ENCODE measurements around the gene CLCA4. TPM values are rescaled to one million over a fixed set of nuclear protein-coding genes. Genes with fewer than 3 reads are reported as not detected.

Gene CLCA4
- total RNA-seq, 1 experiment from 2014 or later, result not detected

GRCh38 chr1:86507935-86508582, 38.8 kb upstream of the CLCA4 start:
- H3K4me1 ChIP-seq (ENCODE audit: insufficient read depth, low read length), result peaks cover 16% of the 10 kb centered on the region
- no TSS peak for BruUV-seq (replicated peaks)
- no peaks in the 10 kb centered on the region for H3K9me3 ChIP-seq (ENCODE audit: low read length)
- no peak overlapping the region for H3K9ac ChIP-seq (ENCODE audit: low read length)
- no peak overlapping the region for H3K27ac ChIP-seq (ENCODE audit: low read length)
- ATAC-seq (peak; percentile 56), DNase-seq (peak; percentile 50)
- TF ChIP-seq EZH2 (IDR thresholded peaks at IDR 0.05; ENCODE audit: low read length, unreplicated experiment) (no peak), CTCF (conservative IDR thresholded peaks at IDR 0.05; ENCODE audit: low read depth, low read length) (peak; percentile 66), EZH2phosphoT487 (IDR thresholded peaks at IDR 0.05; ENCODE audit: borderline replicate concordance, low read length) (no peak)
- no peaks in the 10 kb centered on the region for H3K36me3 ChIP-seq (ENCODE audit: low read depth, low read length)
- H3K4me3 ChIP-seq (ENCODE audit: low read length), result peak overlapping the region; percentile 33; the same call in 1 of the 2 replicates
- H3K79me2 ChIP-seq (ENCODE audit: low read length), result no peaks in the 10 kb centered on the region
- POLR2A ChIA-PET (ENCODE audit: unreplicated experiment), result no interaction called here
- no peaks in the 10 kb centered on the region for H3F3A ChIP-seq (ENCODE audit: low read length, unreplicated experiment)
- no peaks in the 10 kb centered on the region for H4K20me1 ChIP-seq (ENCODE audit: low read length)
- H2AFZ ChIP-seq (ENCODE audit: low read length), result peak overlapping the region; percentile 78
- no peaks in the 10 kb centered on the region for H3K27me3 ChIP-seq (ENCODE audit: low read length)
- CTCF ChIA-PET, result no interaction called here
- no peaks in the 10 kb centered on the region for H3K9me2 ChIP-seq (replicated peaks; ENCODE audit: low read length)
- H3K4me2 ChIP-seq (ENCODE audit: low read length), result peak overlapping the region; percentile 72
- intact Hi-C loops (cut with micrococcal nuclease), result loop anchor here (1.0 to 10.0 kb wide), 2 partner anchors 128 to 177 kb away; no protein-coding TSS in a partner anchor

GRCh38 chr1:86508583-86508969, 38.3 kb upstream of the CLCA4 start:
- peaks cover 16% of the 10 kb centered on the region for H3K4me1 ChIP-seq (ENCODE audit: insufficient read depth, low read length)
- ATAC-seq (no peak), DNase-seq (no peak)
- H4K20me1 ChIP-seq (ENCODE audit: low read length), result no peaks in the 10 kb centered on the region
- POLR2A ChIA-PET (ENCODE audit: unreplicated experiment), result no interaction called here
- H3K4me2 ChIP-seq (ENCODE audit: low read length), result peak overlapping the region; percentile 72
- intact Hi-C loops (cut with micrococcal nuclease), result loop anchor here (1.0 to 10.0 kb wide), 2 partner anchors 128 to 176 kb away; no protein-coding TSS in a partner anchor
- no peaks in the 10 kb centered on the region for H3F3A ChIP-seq (ENCODE audit: low read length, unreplicated experiment)
- BruUV-seq (replicated peaks), result no TSS peak
- TF ChIP-seq EZH2phosphoT487 (IDR thresholded peaks at IDR 0.05; ENCODE audit: borderline replicate concordance, low read length) (no peak), CTCF (conservative IDR thresholded peaks at IDR 0.05; ENCODE audit: low read depth, low read length) (no peak), EZH2 (IDR thresholded peaks at IDR 0.05; ENCODE audit: low read length, unreplicated experiment) (no peak)
- CTCF ChIA-PET, result no interaction called here
- H3K4me3 ChIP-seq (ENCODE audit: low read length), result no peak overlapping the region
- no peaks in the 10 kb centered on the region for H3K79me2 ChIP-seq (ENCODE audit: low read length)
- peak overlapping the region; percentile 78 for H2AFZ ChIP-seq (ENCODE audit: low read length)
- H3K27ac ChIP-seq (ENCODE audit: low read length), result no peak overlapping the region
- H3K9me2 ChIP-seq (replicated peaks; ENCODE audit: low read length), result no peaks in the 10 kb centered on the region
- no peaks in the 10 kb centered on the region for H3K27me3 ChIP-seq (ENCODE audit: low read length)
- H3K36me3 ChIP-seq (ENCODE audit: low read depth, low read length), result no peaks in the 10 kb centered on the region
- H3K9ac ChIP-seq (ENCODE audit: low read length), result no peak overlapping the region
- no peaks in the 10 kb centered on the region for H3K9me3 ChIP-seq (ENCODE audit: low read length)

- no peak overlapping the region for H3K27ac ChIP-seq (ENCODE audit: low read length)
- no peaks in the 10 kb centered on the region for H3K9me2 ChIP-seq (replicated peaks; ENCODE audit: low read length)
- DNase-seq, result peak; percentile 62
- intact Hi-C loops (cut with micrococcal nuclease), result no loop called here
- no peaks in the 10 kb centered on the region for H3K36me3 ChIP-seq (ENCODE audit: low read depth, low read length)
- TF ChIP-seq CTCF (conservative IDR thresholded peaks at IDR 0.05; ENCODE audit: low read depth, low read length) (peak; percentile 72), EZH2phosphoT487 (IDR thresholded peaks at IDR 0.05; ENCODE audit: borderline replicate concordance, low read length) (no peak)
- ChIA-PET CTCF (interaction anchor here (0.6 kb wide), 1 partner anchor 126 kb away, joined by 3 read pairs; no protein-coding TSS in a partner anchor), POLR2A (ENCODE audit: unreplicated experiment) (no interaction called here)
- H3K27me3 ChIP-seq (ENCODE audit: low read length), result 0 out of 2 replicates have a peak, but pooled peaks cover 4% of the 10 kb centered on the region
- no peaks in the 10 kb centered on the region for H3F3A ChIP-seq (ENCODE audit: low read length, unreplicated experiment)
- H3K9me3 ChIP-seq (ENCODE audit: low read length), result no peaks in the 10 kb centered on the region
- H4K20me1 ChIP-seq (ENCODE audit: low read length), result no peaks in the 10 kb centered on the region
- H3K9ac ChIP-seq (ENCODE audit: low read length), result no peak overlapping the region
- no peaks in the 10 kb centered on the region for H3K79me2 ChIP-seq (ENCODE audit: low read length)
- H2AFZ ChIP-seq (ENCODE audit: low read length), result no peak overlapping the region
- H3K4me3 ChIP-seq (ENCODE audit: low read length), result no peak overlapping the region
- H3K4me2 ChIP-seq (ENCODE audit: low read length), result no peak overlapping the region
- H3K4me1 ChIP-seq (ENCODE audit: insufficient read depth, low read length), result peaks cover 13% of the 10 kb centered on the region
- BruUV-seq (replicated peaks), result no TSS peak
- ATAC-seq, result peak; percentile 95
Measured at GRCh38 chr1:86515597-86515996, 31.3 kb upstream of the CLCA4 start.
